AG09309 (cell line): ENCODE results near the gene SH3TC2.

Source experiments
- DNase-seq: peaks from one replicate; pipeline ENCODE4 v3.0.0-alpha.2; 2010; ENCODE audit warnings: low read depth
- H3K4me3 ChIP-seq: 2 replicates; pipeline ENCODE4 v1.5.1; 2011; ENCODE audit warnings: mild to moderate bottlenecking, low read depth, low read length, moderate library complexity; ENCODE audit not compliant: control insufficient read depth
- TF ChIP-seq, protein P1 (sequence below): IDR thresholded peaks from 2 replicates; pipeline ENCODE4 v1.5.1; 2011; ENCODE audit warnings: mild to moderate bottlenecking, low read depth, low read length, inconsistent platforms; ENCODE audit not compliant: insufficient read depth, control insufficient read depth; ENCODE audit errors: missing control alignments

SH3TC2 gene

DNA sequence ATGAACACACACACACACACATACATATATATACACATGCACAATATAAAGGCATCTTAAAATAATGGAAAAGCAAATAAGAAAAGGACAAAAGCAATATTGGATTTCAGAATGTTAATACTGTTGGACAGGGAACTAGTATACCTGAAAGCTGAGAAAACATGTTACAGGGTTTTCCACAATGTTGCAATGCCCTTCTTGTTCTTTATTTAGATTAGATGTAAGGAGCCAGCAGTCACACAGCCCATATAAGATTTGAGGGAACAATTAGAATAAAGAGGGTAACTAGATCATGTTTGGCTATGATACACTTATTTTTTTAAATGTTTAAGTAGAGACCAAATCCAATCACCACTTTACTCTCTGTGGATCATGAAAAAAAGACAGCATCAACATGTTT is 61.7 kb downstream of the SH3TC2 start:
- no peak overlapping the region for H3K4me3 ChIP-seq
- TF ChIP-seq, protein P1, sequence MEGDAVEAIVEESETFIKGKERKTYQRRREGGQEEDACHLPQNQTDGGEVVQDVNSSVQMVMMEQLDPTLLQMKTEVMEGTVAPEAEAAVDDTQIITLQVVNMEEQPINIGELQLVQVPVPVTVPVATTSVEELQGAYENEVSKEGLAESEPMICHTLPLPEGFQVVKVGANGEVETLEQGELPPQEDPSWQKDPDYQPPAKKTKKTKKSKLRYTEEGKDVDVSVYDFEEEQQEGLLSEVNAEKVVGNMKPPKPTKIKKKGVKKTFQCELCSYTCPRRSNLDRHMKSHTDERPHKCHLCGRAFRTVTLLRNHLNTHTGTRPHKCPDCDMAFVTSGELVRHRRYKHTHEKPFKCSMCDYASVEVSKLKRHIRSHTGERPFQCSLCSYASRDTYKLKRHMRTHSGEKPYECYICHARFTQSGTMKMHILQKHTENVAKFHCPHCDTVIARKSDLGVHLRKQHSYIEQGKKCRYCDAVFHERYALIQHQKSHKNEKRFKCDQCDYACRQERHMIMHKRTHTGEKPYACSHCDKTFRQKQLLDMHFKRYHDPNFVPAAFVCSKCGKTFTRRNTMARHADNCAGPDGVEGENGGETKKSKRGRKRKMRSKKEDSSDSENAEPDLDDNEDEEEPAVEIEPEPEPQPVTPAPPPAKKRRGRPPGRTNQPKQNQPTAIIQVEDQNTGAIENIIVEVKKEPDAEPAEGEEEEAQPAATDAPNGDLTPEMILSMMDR = no peak
- DNase-seq = no peak

DNA sequence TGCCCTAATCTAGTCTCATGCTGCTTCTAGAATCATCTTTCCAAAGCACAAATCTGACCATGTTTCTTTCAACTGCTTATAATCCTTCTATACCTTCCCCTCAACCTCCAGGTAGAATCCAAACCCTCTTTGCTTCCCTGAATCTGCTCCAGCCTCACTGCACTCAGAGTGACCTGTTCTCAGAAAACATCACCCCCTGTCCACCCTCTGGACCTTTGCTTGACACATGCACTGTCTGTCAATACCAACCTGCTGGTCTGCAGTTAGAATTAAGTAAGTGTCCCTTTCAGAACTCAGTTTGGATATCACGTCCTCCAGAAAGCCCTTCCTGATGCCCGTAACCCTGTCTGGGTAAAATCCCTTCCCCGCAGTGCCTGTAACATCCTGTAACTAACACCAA is 63.1 kb downstream of the SH3TC2 start:
- no peak overlapping the region for H3K4me3 ChIP-seq
- TF ChIP-seq, protein P1 = no peak
- DNase-seq = no peak

DNA sequence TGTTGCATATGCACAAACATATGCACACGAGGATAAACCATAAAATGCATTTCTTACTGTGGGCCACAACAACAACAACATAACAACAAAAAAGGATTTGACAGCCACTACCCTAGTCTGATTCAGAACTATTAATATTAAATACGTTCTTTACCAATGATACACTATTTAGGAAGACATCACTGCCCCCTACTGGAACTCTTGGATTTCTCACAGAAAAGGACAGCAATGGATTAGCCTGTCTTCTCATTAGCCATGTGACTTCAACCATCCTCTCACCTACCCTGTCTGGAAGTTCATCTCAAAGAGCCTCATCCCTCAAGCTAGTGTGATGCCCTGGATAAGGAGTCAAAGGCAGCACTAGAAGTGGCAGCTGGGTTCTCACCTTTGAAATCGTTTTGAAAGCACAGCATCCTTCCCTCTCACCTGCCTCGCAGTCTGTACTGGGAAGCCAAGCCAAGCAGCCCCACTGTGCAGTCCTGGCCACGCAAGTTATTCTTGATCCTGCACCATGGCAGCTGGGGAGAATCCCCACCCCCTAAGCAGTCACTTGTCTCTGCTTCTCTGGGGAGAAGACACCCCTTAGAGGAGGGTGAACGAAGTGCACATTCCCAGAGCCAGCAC is 64.6 kb downstream of the SH3TC2 start:
- no peak for DNase-seq

DNA sequence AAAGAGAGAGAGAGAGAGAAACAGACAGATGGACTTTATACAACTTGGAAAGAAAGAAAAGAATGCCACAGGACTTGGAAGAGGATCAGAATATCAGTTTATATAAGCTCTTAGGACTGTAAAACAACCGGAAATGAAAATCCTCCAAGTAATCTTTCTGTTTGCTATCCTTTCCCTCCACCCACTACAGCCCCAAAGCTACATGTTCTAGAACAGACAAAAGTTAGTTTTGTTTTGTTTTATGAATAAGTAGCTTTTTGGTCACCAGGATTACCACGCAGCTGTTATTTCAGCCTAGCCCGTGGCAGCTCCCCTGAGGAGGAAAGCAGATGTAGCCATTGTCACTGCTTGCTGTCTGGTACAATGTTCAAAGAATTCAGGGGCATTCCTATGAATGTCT is 66.6 kb downstream of the SH3TC2 start:
- TF ChIP-seq, protein P1 = no peak
- no peak overlapping the region for H3K4me3 ChIP-seq
- no peak for DNase-seq

More for the DNA sequence above, 64.6 kb downstream of the SH3TC2 start:
- no peak overlapping the region for H3K4me3 ChIP-seq
- TF ChIP-seq, protein P1 = peak; percentile 60

DNA sequence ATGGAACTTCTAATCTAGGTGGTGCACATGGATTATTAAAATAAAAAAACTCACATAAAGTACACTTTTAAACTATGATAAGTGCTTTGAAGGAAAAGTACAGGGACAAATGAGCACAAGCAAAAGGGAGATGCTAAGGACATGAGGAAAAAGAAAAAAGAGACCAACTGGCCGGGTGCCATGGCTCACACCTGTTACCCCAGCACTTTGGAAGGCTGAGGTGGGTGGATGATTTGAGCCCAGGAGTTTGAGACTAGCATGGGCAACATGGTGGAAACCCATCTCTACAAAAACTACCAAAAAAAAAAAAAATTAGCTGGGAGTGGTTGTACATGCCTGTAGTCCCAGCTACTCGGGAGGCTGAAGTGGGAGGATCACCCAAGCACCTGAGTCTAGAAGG is 67.1 kb downstream of the SH3TC2 start:
- no peak overlapping the region for H3K4me3 ChIP-seq
- TF ChIP-seq, protein P1 = no peak
- no peak for DNase-seq

DNA sequence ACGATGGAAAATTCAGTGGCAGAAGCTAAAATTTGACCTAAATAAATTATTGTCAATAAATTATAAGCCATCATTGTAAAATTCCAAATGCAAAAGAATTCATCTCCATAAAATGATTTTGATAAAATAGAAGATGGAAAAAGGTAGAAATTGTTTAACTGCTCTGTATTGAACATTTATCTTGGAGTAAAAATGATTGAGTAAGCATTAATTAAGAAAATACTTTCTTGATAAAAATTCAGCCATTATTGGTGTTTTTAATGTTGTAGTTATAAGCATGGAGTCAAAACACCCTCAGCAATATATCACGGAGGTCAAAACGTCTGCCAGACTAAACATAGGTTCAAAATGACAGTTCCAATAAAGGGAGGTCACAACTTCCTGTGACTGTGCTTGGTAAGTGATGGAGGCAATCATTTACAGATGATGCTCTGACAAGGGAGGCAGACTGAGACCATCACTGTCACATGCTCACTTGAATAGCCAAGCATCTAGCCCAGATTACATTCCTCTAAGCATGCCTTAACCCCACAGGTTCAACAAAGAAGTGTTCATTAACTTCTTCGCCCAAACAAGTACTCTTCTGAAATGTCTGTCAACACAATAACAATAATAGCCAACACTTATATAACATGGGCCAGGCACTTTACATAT is 69.5 kb downstream of the SH3TC2 start:
- DNase-seq = no peak
- H3K4me3 ChIP-seq = no peak overlapping the region

More for the DNA sequence above, 69.5 kb downstream of the SH3TC2 start:
- TF ChIP-seq, protein P1 = no peak
